ENCODE measurements around the gene DAB1. TPM values are rescaled to one million over a fixed set of nuclear protein-coding genes. Genes with fewer than 3 reads are reported as not detected.

The DAB1 gene
- total RNA-seq, 4 donors from 2014 or later, result 0.48 to 1.2 TPM; not detected in 2

- Histone ChIP-seq H3K36me3 (no peaks in the 10 kb centered on the region), H3K27me3 (no peaks in the 10 kb centered on the region), H3K9me3 (no peaks in the 10 kb centered on the region), H3K4me1 (no peaks in the 10 kb centered on the region), H3K4me3 (no peak overlapping the region), H3K27ac (no peak overlapping the region)
- DNase-seq, result no peak
- in situ Hi-C loops (cut with MboI; ENCODE audit: low pct_ligation_motif_present in 1 of 4, low pct_unique_long_range_greater_than_20kb in 1 of 4, low sequenced_read_pairs in 3 of 4) (no loop called here), intact Hi-C loops (cut with DNase I; ENCODE audit: low total_unique reads) (no loop called here)
- no peak for TF ChIP-seq POLR2A (IDR thresholded peaks at IDR 0.05)
- TF ChIP-seq POLR2AphosphoS5 (IDR thresholded peaks at IDR 0.05), result no peak
- TF ChIP-seq, protein P1, sequence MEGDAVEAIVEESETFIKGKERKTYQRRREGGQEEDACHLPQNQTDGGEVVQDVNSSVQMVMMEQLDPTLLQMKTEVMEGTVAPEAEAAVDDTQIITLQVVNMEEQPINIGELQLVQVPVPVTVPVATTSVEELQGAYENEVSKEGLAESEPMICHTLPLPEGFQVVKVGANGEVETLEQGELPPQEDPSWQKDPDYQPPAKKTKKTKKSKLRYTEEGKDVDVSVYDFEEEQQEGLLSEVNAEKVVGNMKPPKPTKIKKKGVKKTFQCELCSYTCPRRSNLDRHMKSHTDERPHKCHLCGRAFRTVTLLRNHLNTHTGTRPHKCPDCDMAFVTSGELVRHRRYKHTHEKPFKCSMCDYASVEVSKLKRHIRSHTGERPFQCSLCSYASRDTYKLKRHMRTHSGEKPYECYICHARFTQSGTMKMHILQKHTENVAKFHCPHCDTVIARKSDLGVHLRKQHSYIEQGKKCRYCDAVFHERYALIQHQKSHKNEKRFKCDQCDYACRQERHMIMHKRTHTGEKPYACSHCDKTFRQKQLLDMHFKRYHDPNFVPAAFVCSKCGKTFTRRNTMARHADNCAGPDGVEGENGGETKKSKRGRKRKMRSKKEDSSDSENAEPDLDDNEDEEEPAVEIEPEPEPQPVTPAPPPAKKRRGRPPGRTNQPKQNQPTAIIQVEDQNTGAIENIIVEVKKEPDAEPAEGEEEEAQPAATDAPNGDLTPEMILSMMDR (IDR thresholded peaks at IDR 0.05), result no peak
- TF ChIP-seq EP300 (IDR thresholded peaks at IDR 0.05; ENCODE audit: low read depth), result no peak
- WGBS, 2 donors (ENCODE audit: low coverage in 1 of 2), result 43 to 70% methylated on average over 1 to 2 of the region's 2 CpGs
These were observed 134.1 kb downstream of the DAB1 start for GRCh38 chr1:57289781-57290180.

GRCh38 chr1:57285992-57286391, 137.9 kb downstream of the DAB1 start:
- intact Hi-C loops (cut with DNase I; ENCODE audit: low total_unique reads) (no loop called here), in situ Hi-C loops (cut with MboI; ENCODE audit: low pct_ligation_motif_present in 1 of 4, low pct_unique_long_range_greater_than_20kb in 1 of 4, low sequenced_read_pairs in 3 of 4) (no loop called here)
- TF ChIP-seq EP300 (IDR thresholded peaks at IDR 0.05; ENCODE audit: low read depth) (no peak), POLR2AphosphoS5 (IDR thresholded peaks at IDR 0.05) (no peak), POLR2A (IDR thresholded peaks at IDR 0.05) (no peak)
- TF ChIP-seq, protein P1 (IDR thresholded peaks at IDR 0.05), result no peak
- no peaks in the 10 kb centered on the region for H3K4me1 ChIP-seq
- no peak overlapping the region for H3K27ac ChIP-seq
- 75 to 85% methylated on average over 2 of the region's 2 CpGs for WGBS, 2 donors (ENCODE audit: low coverage in 1 of 2)
- no peaks in the 10 kb centered on the region for H3K27me3 ChIP-seq
- no peaks in the 10 kb centered on the region for H3K9me3 ChIP-seq
- DNase-seq, result no peak
- no peak overlapping the region for H3K4me3 ChIP-seq
- no peaks in the 10 kb centered on the region for H3K36me3 ChIP-seq

DNA sequence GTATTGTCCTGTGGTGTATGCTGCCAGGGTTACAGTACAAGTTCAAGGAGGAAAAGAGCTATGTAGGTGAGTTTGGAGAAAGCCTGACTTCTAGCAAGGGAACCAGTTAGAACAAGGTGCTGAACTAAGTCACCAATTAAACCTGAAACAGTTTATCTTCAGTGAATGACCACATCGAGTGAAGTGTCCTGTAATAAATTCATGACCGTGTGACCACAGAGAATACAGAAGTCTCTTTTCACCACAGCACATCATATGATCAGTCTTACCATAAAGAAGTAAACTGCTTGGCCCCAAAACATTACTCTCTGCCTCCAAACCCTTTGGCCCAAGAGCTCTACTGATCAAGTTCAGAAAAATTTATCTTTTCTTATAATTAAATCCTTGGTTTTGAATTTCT, 141.4 kb downstream of the DAB1 start:
- in situ Hi-C loops (cut with MboI; ENCODE audit: low pct_ligation_motif_present in 1 of 4, low pct_unique_long_range_greater_than_20kb in 1 of 4, low sequenced_read_pairs in 3 of 4), result no loop called here

GRCh38 chr1:57281324-57281723, 142.5 kb downstream of the DAB1 start:
- H3K4me1 ChIP-seq, result no peaks in the 10 kb centered on the region
- TF ChIP-seq POLR2A (IDR thresholded peaks at IDR 0.05), result no peak
- TF ChIP-seq, protein P1 (IDR thresholded peaks at IDR 0.05), result no peak
- in situ Hi-C loops (cut with MboI; ENCODE audit: low pct_ligation_motif_present in 1 of 4, low pct_unique_long_range_greater_than_20kb in 1 of 4, low sequenced_read_pairs in 3 of 4) (no loop called here), intact Hi-C loops (cut with DNase I; ENCODE audit: low total_unique reads) (no loop called here)
- no peaks in the 10 kb centered on the region for H3K9me3 ChIP-seq
- H3K27me3 ChIP-seq, result no peaks in the 10 kb centered on the region
- WGBS, 2 donors (ENCODE audit: low coverage in 1 of 2), result 80 to 81% methylated on average over 5 of the region's 5 CpGs
- H3K36me3 ChIP-seq, result no peaks in the 10 kb centered on the region
- H3K4me3 ChIP-seq, result no peak overlapping the region
- H3K27ac ChIP-seq, result no peak overlapping the region
- DNase-seq, result no peak

More for the DNA sequence above, 141.4 kb downstream of the DAB1 start:
- H3K4me3 ChIP-seq, result no peak overlapping the region
- no peaks in the 10 kb centered on the region for H3K4me1 ChIP-seq
- no peaks in the 10 kb centered on the region for H3K36me3 ChIP-seq
- H3K9me3 ChIP-seq, result no peaks in the 10 kb centered on the region
- H3K27ac ChIP-seq, result no peak overlapping the region
- TF ChIP-seq POLR2AphosphoS5 (IDR thresholded peaks at IDR 0.05), result no peak
- no peak for TF ChIP-seq POLR2A (IDR thresholded peaks at IDR 0.05)
- TF ChIP-seq EP300 (IDR thresholded peaks at IDR 0.05; ENCODE audit: low read depth), result no peak
- TF ChIP-seq, protein P1 (IDR thresholded peaks at IDR 0.05), result no peak
- no peaks in the 10 kb centered on the region for H3K27me3 ChIP-seq
- no peak for DNase-seq
- 33 to 44% methylated on average over 2 of the region's 2 CpGs for WGBS, 2 donors (ENCODE audit: low coverage in 1 of 2)
- intact Hi-C loops (cut with DNase I; ENCODE audit: low total_unique reads), result no loop called here

Measured in transverse colon (tissue), 4 donors.